Measurements from ENCODE around the gene TXNL1. TPM values are rescaled to one million over a fixed set of nuclear protein-coding genes. Genes with fewer than 3 reads are reported as not detected.
A peak's percentile ranks its signal among the peaks of the same experiment; 100 is the strongest.

Gene TXNL1
- total and polyA plus RNA-seq, 2 of the 13 experiments (the other 11 are each of a cell fraction or from before 2014, with no cell fraction given): 41.9 to 73.1 TPM

GRCh38 chr18:56568986-56569385 lies 69.4 kb downstream of the TXNL1 start (continued):
- TF ChIP-seq RFXAP (CRISPR knock-in tag; IDR thresholded peaks at IDR 0.05; ENCODE audit: borderline replicate concordance) (no peak), TEAD3 (CRISPR knock-in tag; optimal IDR thresholded peaks at IDR 0.05; ENCODE audit: borderline replicate concordance) (no peak), NR1H2 (CRISPR knock-in tag; IDR thresholded peaks at IDR 0.05; ENCODE audit: borderline replicate concordance, low read depth) (no peak), SMYD3 (CRISPR knock-in tag; IDR thresholded peaks at IDR 0.05) (no peak), NFE2L2 (IDR thresholded peaks at IDR 0.05; ENCODE audit: low read length) (no peak)
- TF ChIP-seq, protein P1, sequence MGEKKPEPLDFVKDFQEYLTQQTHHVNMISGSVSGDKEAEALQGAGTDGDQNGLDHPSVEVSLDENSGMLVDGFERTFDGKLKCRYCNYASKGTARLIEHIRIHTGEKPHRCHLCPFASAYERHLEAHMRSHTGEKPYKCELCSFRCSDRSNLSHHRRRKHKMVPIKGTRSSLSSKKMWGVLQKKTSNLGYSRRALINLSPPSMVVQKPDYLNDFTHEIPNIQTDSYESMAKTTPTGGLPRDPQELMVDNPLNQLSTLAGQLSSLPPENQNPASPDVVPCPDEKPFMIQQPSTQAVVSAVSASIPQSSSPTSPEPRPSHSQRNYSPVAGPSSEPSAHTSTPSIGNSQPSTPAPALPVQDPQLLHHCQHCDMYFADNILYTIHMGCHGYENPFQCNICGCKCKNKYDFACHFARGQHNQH (CRISPR knock-in tag; IDR thresholded peaks at IDR 0.05): no peak

- H2AFZ ChIP-seq (ENCODE audit: low read length): no peak overlapping the region
- in situ Hi-C loops (cut with HindIII; ENCODE audit: extremely low pct_ligation_motif_present, low pct_unique_long_range_greater_than_20kb): no loop called here
- H3K27ac ChIP-seq (ENCODE audit: extremely low read length, insufficient read depth, low read length): peak overlapping the region; percentile 42
- ATAC-seq (peak; percentile 73), DNase-seq (ENCODE audit: low spot score) (peak; percentile 47), FAIRE-seq (no peak)
- H3K4me3 ChIP-seq (replicated peaks in 1 of 3; ENCODE audit: insufficient read depth in 1 of 3, low read depth in 2 of 3, low read length in 3 of 3): no peak overlapping the region
- no peaks in the 10 kb centered on the region for H3K9me3 ChIP-seq (ENCODE audit: low read length)
- CTCF ChIA-PET (ENCODE audit: low intra/inter-chr PET ratio, low total read pairs): no interaction called here
- H3K4me2 ChIP-seq (ENCODE audit: low read depth, low read length): no peak overlapping the region
- POLR2A ChIA-PET: no interaction called here
- intact Hi-C loops (cut with micrococcal nuclease; ENCODE audit: unreplicated experiment): no loop called here
- H3K9ac ChIP-seq (ENCODE audit: insufficient read depth, low read depth, low read length): no peak overlapping the region
- no peaks in the 10 kb centered on the region for H3K36me3 ChIP-seq (replicated peaks in 1 of 2; ENCODE audit: control insufficient read depth in 1 of 2, insufficient read depth in 2 of 2, low read length in 2 of 2)
- H3K4me1 ChIP-seq (ENCODE audit: insufficient read depth, low read length): peaks cover 21% of the 10 kb centered on the region
- BruUV-seq (replicated peaks): no TSS peak
- 1% methylated on average over 5 of the region's 5 CpGs for WGBS (ENCODE audit: low lambda C conversion rate)
- no peaks in the 10 kb centered on the region; a peak in 1 of 5 replicates for H3K27me3 ChIP-seq (ENCODE audit: control insufficient read depth in 1 of 2, insufficient read depth in 2 of 2, low read length in 2 of 2)
- H4K20me1 ChIP-seq (ENCODE audit: insufficient read depth, low read length): no peaks in the 10 kb centered on the region
- no peaks in the 10 kb centered on the region for H3K79me2 ChIP-seq (ENCODE audit: insufficient read depth, low read length)
- TF ChIP-seq ZNF788 (CRISPR knock-in tag; IDR thresholded peaks at IDR 0.05; ENCODE audit: borderline replicate concordance) (no peak), ZNF850 (CRISPR knock-in tag; conservative IDR thresholded peaks at IDR 0.05) (no peak), EED (CRISPR knock-in tag; IDR thresholded peaks at IDR 0.05) (no peak), ISL2 (CRISPR knock-in tag; IDR thresholded peaks at IDR 0.05) (no peak), NR1H2 (CRISPR knock-in tag; IDR thresholded peaks at IDR 0.05; ENCODE audit: borderline replicate concordance, low read depth) (no peak), XRCC5 (optimal IDR thresholded peaks at IDR 0.05; ENCODE audit: low read length) (no peak), CBX1 (IDR thresholded peaks at IDR 0.05; ENCODE audit: low read depth) (no peak), SATB2 (CRISPR knock-in tag; IDR thresholded peaks at IDR 0.05) (no peak), ELF4 (CRISPR knock-in tag; IDR thresholded peaks at IDR 0.05; ENCODE audit: borderline replicate concordance) (no peak), TRAFD1 (CRISPR knock-in tag; IDR thresholded peaks at IDR 0.05; ENCODE audit: borderline replicate concordance) (no peak), ZNF251 (CRISPR knock-in tag; IDR thresholded peaks at IDR 0.05) (no peak)
- TF ChIP-seq, protein P2, sequence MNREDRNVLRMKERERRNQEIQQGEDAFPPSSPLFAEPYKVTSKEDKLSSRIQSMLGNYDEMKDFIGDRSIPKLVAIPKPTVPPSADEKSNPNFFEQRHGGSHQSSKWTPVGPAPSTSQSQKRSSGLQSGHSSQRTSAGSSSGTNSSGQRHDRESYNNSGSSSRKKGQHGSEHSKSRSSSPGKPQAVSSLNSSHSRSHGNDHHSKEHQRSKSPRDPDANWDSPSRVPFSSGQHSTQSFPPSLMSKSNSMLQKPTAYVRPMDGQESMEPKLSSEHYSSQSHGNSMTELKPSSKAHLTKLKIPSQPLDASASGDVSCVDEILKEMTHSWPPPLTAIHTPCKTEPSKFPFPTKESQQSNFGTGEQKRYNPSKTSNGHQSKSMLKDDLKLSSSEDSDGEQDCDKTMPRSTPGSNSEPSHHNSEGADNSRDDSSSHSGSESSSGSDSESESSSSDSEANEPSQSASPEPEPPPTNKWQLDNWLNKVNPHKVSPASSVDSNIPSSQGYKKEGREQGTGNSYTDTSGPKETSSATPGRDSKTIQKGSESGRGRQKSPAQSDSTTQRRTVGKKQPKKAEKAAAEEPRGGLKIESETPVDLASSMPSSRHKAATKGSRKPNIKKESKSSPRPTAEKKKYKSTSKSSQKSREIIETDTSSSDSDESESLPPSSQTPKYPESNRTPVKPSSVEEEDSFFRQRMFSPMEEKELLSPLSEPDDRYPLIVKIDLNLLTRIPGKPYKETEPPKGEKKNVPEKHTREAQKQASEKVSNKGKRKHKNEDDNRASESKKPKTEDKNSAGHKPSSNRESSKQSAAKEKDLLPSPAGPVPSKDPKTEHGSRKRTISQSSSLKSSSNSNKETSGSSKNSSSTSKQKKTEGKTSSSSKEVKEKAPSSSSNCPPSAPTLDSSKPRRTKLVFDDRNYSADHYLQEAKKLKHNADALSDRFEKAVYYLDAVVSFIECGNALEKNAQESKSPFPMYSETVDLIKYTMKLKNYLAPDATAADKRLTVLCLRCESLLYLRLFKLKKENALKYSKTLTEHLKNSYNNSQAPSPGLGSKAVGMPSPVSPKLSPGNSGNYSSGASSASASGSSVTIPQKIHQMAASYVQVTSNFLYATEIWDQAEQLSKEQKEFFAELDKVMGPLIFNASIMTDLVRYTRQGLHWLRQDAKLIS (CRISPR knock-in tag; IDR thresholded peaks at IDR 0.05): no peak
These were observed 72.6 kb downstream of the TXNL1 start for GRCh38 chr18:56565551-56566345.

All from HepG2 (cell line).